ENCODE data around the gene RRAGB.
"Not testable (repeated sequence)": the region's sequence is repeated elsewhere in the genome, so short reads cannot be mapped to it uniquely, and the experiment has no call there.

RRAGB gene

DNA sequence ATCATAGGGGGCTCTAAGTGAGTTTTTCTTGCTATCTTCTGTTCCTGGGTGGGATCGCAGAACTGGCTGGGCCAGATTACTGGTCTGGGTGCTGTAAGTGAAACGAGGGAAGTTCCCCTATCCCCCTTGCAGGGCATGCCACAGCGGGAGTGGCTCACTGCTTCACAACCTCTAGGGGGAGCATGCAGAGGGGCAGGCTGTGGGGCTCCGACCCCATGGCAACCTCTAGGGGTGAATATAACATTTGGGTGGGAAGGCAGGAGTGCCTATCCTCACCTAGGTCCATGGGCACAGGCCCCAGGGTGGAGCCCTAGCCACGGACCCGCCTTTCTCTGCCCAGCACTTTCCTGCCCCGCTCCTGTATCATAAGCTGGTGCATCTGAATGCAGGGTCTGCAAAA, 1.7 kb upstream of the RRAGB start:
- DNase-seq (ENCODE audit: low spot score in 2 of 2): no peak
- peaks cover 4% of the 10 kb centered on the region for H3K36me3 Mint-ChIP-seq (ENCODE audit: insufficient read depth)
- no peaks in the 10 kb centered on the region for H3K27me3 Mint-ChIP-seq
- no peak overlapping the region for H3K4me3 Mint-ChIP-seq
- no peak overlapping the region for H3K27ac Mint-ChIP-seq (ENCODE audit: low read depth)
- no peak for ATAC-seq (replicated peaks; ENCODE audit: extremely low read depth, poor library complexity, severe bottlenecking)
- H3K9me3 Mint-ChIP-seq: no peaks in the 10 kb centered on the region
- peaks cover 9% of the 10 kb centered on the region for H3K4me1 Mint-ChIP-seq

DNA sequence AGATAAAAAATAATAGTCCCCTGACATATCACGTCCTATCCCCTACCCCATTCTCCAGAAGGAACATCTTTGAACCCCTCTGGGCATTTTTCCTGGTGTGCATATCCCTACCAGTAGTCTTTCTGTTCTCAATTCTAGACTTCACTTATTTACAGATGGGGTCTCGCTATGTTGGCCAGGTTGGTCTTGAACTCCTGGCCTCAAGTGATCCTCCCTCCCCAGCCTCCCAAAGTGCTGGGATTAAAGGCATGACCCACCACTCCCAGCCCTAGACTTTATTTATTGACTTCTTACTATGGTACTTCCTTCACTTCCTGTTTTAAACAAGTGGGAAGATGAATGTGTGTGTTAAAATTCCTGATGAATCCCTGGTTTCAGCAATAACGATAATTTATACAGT, 612 bp upstream of the RRAGB start:
- Mint-ChIP-seq H3K4me3 (peak overlapping the region; percentile 78), H3K9me3 (no peaks in the 10 kb centered on the region), H3K36me3 (ENCODE audit: insufficient read depth) (peaks cover 4% of the 10 kb centered on the region), H3K4me1 (peaks cover 17% of the 10 kb centered on the region), H3K27ac (ENCODE audit: low read depth) (peak overlapping the region; percentile 95), H3K27me3 (no peaks in the 10 kb centered on the region)
- no peak for ATAC-seq (replicated peaks; ENCODE audit: extremely low read depth, poor library complexity, severe bottlenecking)
- no peak for DNase-seq (ENCODE audit: low spot score in 2 of 2)

DNA sequence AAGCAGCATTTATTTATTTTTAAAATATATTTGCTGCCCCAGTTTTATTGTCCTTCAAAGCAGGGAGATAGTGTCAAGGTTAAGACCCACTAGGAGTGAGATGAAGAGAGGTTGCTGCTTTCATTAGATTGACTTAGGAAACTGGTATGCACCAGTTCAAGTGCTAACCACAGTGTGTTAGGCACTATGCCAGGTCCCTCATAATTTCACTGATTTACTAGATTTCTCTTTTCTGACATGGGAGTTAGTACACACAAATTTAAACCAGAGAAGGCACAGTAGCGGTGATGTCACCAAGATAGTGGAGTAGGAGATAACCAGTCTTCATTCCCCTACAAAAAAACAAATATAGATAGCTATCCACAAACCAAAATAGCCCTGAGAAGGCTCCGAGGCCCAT, 14.3 kb downstream of the RRAGB start:
- Mint-ChIP-seq H3K27me3 (no peaks in the 10 kb centered on the region), H3K9me3 (no peaks in the 10 kb centered on the region), H3K4me3 (no peak overlapping the region), H3K27ac (ENCODE audit: low read depth) (no peak overlapping the region), H3K36me3 (ENCODE audit: insufficient read depth) (peaks cover 31% of the 10 kb centered on the region), H3K4me1 (peaks cover 26% of the 10 kb centered on the region)
- no peak for DNase-seq (ENCODE audit: low spot score in 2 of 2)
- no peak for ATAC-seq (replicated peaks; ENCODE audit: extremely low read depth, poor library complexity, severe bottlenecking)

DNA sequence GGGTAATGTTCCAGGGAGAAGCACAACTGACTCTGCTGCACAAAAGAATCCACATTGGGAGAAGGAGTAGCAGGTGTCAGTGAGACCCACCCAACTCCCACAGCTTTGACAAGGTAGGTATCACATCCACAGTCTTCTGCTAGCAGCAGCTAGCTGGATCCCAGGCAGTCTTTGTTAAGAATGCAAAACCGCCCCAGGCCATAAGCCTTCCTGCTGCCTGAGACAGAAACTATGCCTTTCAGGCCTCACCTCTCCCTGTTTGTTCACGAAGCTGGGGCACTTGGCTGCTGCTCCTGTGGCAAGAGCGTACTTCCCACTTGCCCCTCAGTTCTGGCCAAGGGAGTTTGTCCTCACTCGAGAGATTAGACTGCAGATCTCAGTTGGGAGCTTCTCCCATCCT, 21.4 kb downstream of the RRAGB start:
- DNase-seq (ENCODE audit: low spot score in 2 of 2): no peak
- Mint-ChIP-seq H3K27ac (ENCODE audit: low read depth) (no peak overlapping the region), H3K4me1 (peaks cover 14% of the 10 kb centered on the region), H3K4me3 (no peak overlapping the region), H3K27me3 (no peaks in the 10 kb centered on the region), H3K36me3 (ENCODE audit: insufficient read depth) (peaks cover 13% of the 10 kb centered on the region), H3K9me3 (no peaks in the 10 kb centered on the region)
- no peak for ATAC-seq (replicated peaks; ENCODE audit: extremely low read depth, poor library complexity, severe bottlenecking)

DNA sequence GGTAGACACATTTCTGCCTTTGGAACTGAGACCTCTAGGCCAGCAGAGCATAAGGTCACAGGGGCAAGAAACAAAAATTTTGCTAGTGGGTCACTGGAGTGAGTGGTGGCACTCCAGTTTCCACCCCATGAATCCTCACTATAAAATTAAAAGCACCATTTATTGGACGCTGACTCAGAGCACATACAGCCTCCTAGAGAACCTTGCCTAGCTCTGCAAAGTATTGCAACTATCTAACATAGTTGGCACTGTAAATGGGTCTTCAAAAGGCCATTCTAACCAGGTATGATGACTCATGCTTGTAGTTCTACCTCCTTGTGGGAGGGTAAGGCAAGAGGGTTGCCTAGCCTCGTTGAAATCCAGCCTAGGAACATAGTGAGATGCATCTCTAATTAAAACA, 25.1 kb downstream of the RRAGB start:
- ATAC-seq (replicated peaks; ENCODE audit: extremely low read depth, poor library complexity, severe bottlenecking) (no peak), DNase-seq (ENCODE audit: low spot score in 2 of 2) (no peak)
- no peaks in the 10 kb centered on the region for H3K9me3 Mint-ChIP-seq
- H3K4me1 Mint-ChIP-seq: no peaks in the 10 kb centered on the region
- peaks cover 11% of the 10 kb centered on the region for H3K36me3 Mint-ChIP-seq (ENCODE audit: insufficient read depth)
- no peak overlapping the region for H3K4me3 Mint-ChIP-seq
- no peaks in the 10 kb centered on the region for H3K27me3 Mint-ChIP-seq
- no peak overlapping the region for H3K27ac Mint-ChIP-seq (ENCODE audit: low read depth)

DNA sequence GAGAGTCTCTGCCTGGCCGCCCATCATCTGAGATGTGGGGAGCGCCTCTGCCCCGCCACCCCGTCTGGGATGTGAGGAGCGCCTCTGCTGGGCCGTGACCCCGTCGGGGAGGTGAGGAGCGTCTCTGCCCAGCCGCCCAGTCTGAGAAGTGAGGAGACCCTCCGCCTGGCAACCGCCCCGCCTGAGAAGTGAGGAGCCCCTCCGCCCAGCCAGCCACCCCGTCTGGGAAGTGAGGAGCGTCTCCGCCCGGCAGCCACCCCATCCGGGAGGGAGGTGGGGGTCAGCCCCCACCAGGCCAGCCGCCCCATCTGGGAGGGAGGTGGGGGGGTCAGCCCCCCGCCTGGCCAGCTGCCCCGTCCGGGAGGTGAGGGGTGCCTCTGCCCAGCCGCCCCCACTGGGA, 30.9 kb downstream of the RRAGB start:
- H3K27me3 Mint-ChIP-seq; H3K36me3 Mint-ChIP-seq (ENCODE audit: insufficient read depth); H3K4me3 Mint-ChIP-seq; H3K4me1 Mint-ChIP-seq; H3K9me3 Mint-ChIP-seq; ATAC-seq (replicated peaks; ENCODE audit: extremely low read depth, poor library complexity, severe bottlenecking); H3K27ac Mint-ChIP-seq (ENCODE audit: low read depth); DNase-seq (ENCODE audit: low spot score in 2 of 2): not testable (repeated sequence)

DNA sequence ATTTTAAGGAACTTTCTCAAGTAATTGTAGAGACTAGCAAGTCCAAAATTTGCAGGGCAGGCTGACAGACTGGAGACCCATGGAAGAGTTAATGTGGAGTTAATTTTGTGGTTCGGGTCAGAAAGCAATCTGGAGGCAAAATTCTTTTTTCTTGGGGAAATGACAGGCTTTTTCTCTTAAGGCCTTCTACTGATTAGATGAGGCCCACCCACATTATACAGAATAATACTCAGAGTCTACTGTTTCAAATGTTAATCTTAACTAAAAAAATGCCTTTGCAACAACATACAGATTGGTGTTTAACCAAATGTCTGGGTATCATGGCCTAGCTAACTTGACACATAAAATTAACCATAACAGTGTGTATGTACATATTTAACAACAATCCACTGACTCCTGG, 32.7 kb downstream of the RRAGB start:
- Mint-ChIP-seq H3K9me3 (no peaks in the 10 kb centered on the region), H3K27me3 (no peaks in the 10 kb centered on the region), H3K4me1 (no peaks in the 10 kb centered on the region), H3K27ac (ENCODE audit: low read depth) (no peak overlapping the region), H3K36me3 (ENCODE audit: insufficient read depth) (peaks cover 16% of the 10 kb centered on the region), H3K4me3 (no peak overlapping the region)
- no peak for DNase-seq (ENCODE audit: low spot score in 2 of 2)
- ATAC-seq (replicated peaks; ENCODE audit: extremely low read depth, poor library complexity, severe bottlenecking): no peak

DNA sequence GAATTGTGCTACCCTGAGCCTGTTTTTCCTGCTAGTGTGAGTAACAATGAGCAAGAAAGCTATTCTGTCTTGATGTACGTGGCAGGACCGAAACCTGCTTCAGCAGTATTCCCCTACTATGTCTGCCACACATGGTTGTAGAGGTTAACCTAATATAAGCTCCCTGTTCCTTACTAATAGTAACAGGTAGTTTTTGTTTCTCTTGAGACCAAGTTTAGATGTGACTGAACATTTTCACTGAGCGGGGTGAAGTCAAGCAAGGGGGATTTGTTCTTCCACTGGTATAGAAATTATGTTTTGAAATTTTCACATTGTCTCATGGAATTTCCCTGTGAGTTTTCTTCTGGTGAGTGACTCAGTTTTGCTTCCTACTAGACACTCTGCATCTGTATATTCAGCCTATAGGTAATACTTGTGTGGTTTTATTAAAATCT, 37.3 kb downstream of the RRAGB start:
- no peaks in the 10 kb centered on the region for H3K4me1 Mint-ChIP-seq
- H3K9me3 Mint-ChIP-seq: no peaks in the 10 kb centered on the region
- H3K4me3 Mint-ChIP-seq: no peak overlapping the region
- DNase-seq (ENCODE audit: low spot score in 2 of 2) (no peak), ATAC-seq (replicated peaks; ENCODE audit: extremely low read depth, poor library complexity, severe bottlenecking) (no peak)
- peaks cover 23% of the 10 kb centered on the region for H3K36me3 Mint-ChIP-seq (ENCODE audit: insufficient read depth)
- H3K27ac Mint-ChIP-seq (ENCODE audit: low read depth): no peak overlapping the region
- H3K27me3 Mint-ChIP-seq: no peaks in the 10 kb centered on the region

DNA sequence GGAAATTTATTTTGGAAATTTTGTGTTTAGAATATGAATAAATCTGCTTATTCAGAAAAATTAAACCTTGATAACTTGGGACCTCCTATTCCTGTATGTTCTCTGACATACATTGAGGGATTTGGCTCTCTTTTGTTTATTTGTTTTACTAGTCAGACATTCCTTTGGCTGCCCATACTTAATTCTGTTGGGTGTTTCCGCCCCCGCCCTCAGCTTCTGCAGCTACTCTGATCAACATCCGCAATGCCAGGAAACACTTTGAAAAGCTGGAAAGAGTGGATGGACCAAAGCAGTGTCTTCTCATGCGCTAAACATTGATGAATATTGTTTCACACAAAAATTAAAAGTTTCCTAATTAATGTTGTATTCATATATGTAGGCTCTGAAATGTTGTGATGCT, 40.5 kb downstream of the RRAGB start:
- H3K4me3 Mint-ChIP-seq: no peak overlapping the region
- H3K27ac Mint-ChIP-seq (ENCODE audit: low read depth): no peak overlapping the region
- H3K4me1 Mint-ChIP-seq: no peaks in the 10 kb centered on the region
- H3K36me3 Mint-ChIP-seq (ENCODE audit: insufficient read depth): peaks cover 23% of the 10 kb centered on the region
- DNase-seq (ENCODE audit: low spot score in 2 of 2) (no peak), ATAC-seq (replicated peaks; ENCODE audit: extremely low read depth, poor library complexity, severe bottlenecking) (no peak)
- no peaks in the 10 kb centered on the region for H3K9me3 Mint-ChIP-seq
- H3K27me3 Mint-ChIP-seq: no peaks in the 10 kb centered on the region

DNA sequence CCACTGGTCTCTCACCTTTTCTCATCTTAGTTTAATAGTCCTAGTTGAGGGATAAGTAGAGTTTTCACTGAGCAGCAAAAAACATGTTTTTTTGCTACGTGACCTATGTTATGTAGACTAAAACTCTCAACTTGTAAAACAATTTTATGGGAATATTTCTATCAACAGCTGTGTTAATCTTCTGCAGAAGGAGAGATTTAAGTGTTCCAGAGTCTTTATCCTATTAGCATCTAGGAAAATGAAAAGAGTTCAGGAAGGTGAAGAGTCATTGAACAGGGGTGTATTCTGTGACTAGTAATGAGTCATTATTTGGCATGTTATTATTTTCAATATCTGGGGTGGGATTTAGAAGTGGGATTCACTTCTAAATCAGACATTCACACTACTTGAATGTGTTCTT, 41.9 kb downstream of the RRAGB start:
- Mint-ChIP-seq H3K4me1 (no peaks in the 10 kb centered on the region), H3K27ac (ENCODE audit: low read depth) (peak overlapping the region; percentile 10), H3K27me3 (no peaks in the 10 kb centered on the region), H3K9me3 (no peaks in the 10 kb centered on the region), H3K4me3 (no peak overlapping the region), H3K36me3 (ENCODE audit: insufficient read depth) (peaks cover 19% of the 10 kb centered on the region)
- ATAC-seq (replicated peaks; ENCODE audit: extremely low read depth, poor library complexity, severe bottlenecking) (no peak), DNase-seq (ENCODE audit: low spot score in 2 of 2) (no peak)

DNA sequence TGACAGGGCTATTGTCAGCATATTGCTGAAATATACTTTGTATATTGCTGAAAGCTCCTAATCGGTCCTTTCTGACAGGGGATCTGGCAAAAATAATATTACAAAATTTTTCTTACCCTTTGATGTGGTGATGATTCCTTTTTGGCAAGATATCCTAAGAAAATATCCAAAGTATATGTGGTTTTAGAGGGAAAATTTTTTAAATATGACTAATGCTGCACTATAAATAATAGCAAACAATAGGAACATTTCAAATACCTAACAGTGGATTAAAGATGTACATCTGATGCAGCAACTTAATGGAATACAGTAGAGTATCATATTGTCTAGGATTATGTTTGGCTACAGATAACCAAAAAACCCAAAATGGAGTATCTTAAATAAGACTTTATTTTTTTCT, 49.6 kb downstream of the RRAGB start:
- Mint-ChIP-seq H3K36me3 (ENCODE audit: insufficient read depth) (peaks cover 2% of the 10 kb centered on the region), H3K27ac (ENCODE audit: low read depth) (no peak overlapping the region), H3K9me3 (no peaks in the 10 kb centered on the region), H3K27me3 (no peaks in the 10 kb centered on the region), H3K4me1 (no peaks in the 10 kb centered on the region), H3K4me3 (no peak overlapping the region)
- no peak for DNase-seq (ENCODE audit: low spot score in 2 of 2)
- no peak for ATAC-seq (replicated peaks; ENCODE audit: extremely low read depth, poor library complexity, severe bottlenecking)

DNA sequence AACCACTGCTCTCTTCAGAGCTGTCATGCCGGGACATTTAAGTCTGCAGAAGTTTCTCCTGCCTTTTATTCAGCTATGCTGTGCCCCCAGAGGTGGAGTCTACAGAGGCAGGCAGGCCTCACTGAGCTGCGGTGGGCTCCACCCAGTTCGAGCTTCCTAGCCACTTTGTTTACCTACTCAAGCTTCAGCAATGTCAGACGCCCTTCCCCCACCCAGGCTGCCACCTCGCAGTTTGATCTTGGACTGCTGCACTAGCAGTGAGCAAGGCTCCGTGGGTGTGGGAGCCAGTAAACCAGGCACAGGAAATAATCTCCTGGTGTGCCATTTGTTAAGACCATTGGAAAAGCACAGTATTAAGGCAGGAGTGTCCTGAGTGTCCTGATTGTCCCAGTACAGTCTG, 56.9 kb downstream of the RRAGB start:
- not testable (repeated sequence) for DNase-seq (ENCODE audit: low spot score in 2 of 2)

DNA sequence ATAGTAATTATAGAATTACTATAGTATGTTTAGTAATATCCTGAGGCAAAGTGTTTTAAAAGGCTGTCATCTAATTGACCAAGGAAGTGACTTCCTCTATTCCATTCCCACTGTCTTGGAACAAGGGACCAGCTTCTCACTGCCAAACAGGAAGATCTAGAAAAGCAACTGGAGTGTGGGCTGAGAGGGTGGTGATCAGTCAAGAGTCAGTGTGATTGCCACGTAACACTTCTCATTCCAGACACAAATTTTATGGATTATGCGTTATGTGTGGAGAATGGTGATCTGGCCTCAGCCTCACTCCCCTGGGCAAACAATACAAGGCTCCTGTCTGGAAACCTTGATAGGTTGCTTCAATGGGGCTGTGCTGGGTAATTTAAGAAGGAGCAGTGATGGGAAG, 60.0 kb downstream of the RRAGB start:
- peaks cover 2% of the 10 kb centered on the region for H3K36me3 Mint-ChIP-seq (ENCODE audit: insufficient read depth)

More for the DNA sequence above, 56.9 kb downstream of the RRAGB start:
- not testable (repeated sequence) for H3K4me3 Mint-ChIP-seq; H3K4me1 Mint-ChIP-seq; H3K9me3 Mint-ChIP-seq; H3K27me3 Mint-ChIP-seq; ATAC-seq (replicated peaks; ENCODE audit: extremely low read depth, poor library complexity, severe bottlenecking); H3K36me3 Mint-ChIP-seq (ENCODE audit: insufficient read depth); H3K27ac Mint-ChIP-seq (ENCODE audit: low read depth)

DNA sequence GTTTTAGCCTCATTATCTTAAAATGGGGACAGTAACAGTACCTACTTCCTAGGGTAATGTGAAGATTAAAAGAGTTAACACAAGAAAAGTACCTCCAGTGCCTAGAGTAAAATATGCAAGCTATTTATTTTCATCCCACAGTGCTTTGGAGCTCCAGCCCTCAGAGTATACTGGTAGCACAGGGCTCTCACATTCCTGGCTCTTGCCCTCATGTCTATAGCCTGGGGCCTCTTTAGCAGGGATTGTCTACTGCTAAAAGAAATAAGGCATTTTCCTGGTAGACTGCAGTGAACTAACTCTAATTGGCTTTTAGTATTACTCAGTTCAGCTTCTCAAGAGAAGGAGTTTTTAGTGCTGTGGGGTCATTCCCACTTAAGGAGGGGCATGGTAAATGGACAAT, 60.8 kb downstream of the RRAGB start:
- no peaks in the 10 kb centered on the region for H3K4me1 Mint-ChIP-seq
- DNase-seq (ENCODE audit: low spot score in 2 of 2) (no peak), ATAC-seq (replicated peaks; ENCODE audit: extremely low read depth, poor library complexity, severe bottlenecking) (no peak)
- peaks cover 2% of the 10 kb centered on the region for H3K36me3 Mint-ChIP-seq (ENCODE audit: insufficient read depth)
- no peaks in the 10 kb centered on the region for H3K27me3 Mint-ChIP-seq
- H3K27ac Mint-ChIP-seq (ENCODE audit: low read depth): no peak overlapping the region
- no peak overlapping the region for H3K4me3 Mint-ChIP-seq
- H3K9me3 Mint-ChIP-seq: no peaks in the 10 kb centered on the region

More for the DNA sequence above, 60.0 kb downstream of the RRAGB start:
- H3K4me1 Mint-ChIP-seq: peaks cover 3% of the 10 kb centered on the region
- no peaks in the 10 kb centered on the region for H3K27me3 Mint-ChIP-seq
- no peak for DNase-seq (ENCODE audit: low spot score in 2 of 2)
- no peak overlapping the region for H3K4me3 Mint-ChIP-seq
- no peaks in the 10 kb centered on the region for H3K9me3 Mint-ChIP-seq
- no peak overlapping the region for H3K27ac Mint-ChIP-seq (ENCODE audit: low read depth)
- ATAC-seq (replicated peaks; ENCODE audit: extremely low read depth, poor library complexity, severe bottlenecking): no peak
